ENCODE measurements around the gene RPL34.

The RPL34 gene

DNA sequence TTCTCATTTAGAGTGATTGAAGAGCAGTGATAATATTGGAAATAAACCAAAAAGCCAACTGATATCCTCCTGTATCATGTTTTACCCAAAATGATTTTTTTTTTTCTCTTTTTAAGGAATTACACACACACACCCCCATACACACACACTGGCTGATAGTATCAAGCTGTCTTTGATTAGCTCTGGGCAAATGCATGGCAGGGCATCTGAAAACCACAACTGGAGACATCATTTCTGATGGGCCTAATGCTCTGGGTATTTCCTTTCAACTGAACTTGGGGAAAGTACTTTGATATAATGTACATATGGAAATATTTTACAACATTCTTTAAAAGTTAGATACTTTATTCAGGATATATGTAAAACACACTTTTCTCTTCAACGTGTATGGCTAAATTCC is 15.9 kb downstream of the RPL34 start:
- Histone ChIP-seq H2AFZ (ENCODE audit: low read length) (no peak overlapping the region), H3K9me3 (ENCODE audit: insufficient read depth, low read depth, low read length) (no peaks in the 10 kb centered on the region), H3K4me1 (ENCODE audit: insufficient read depth, low read length, poor library complexity, severe bottlenecking) (no peaks in the 10 kb centered on the region), H3K27me3 (ENCODE audit: insufficient read depth, low read length, poor library complexity, severe bottlenecking) (no peaks in the 10 kb centered on the region), H3K4me3 (ENCODE audit: low read length, poor library complexity, severe bottlenecking) (no peak overlapping the region), H3K4me2 (ENCODE audit: low read depth, low read length, poor library complexity, severe bottlenecking) (no peak overlapping the region), H3K36me3 (ENCODE audit: insufficient read depth, low read length) (peaks cover 23% of the 10 kb centered on the region; the same call in 1 of the 2 replicates), H3K9me2 (replicated peaks; ENCODE audit: low read depth, low read length) (no peaks in the 10 kb centered on the region), H3F3A (ENCODE audit: low read depth) (no peaks in the 10 kb centered on the region), H3K79me2 (ENCODE audit: insufficient read depth, low read length) (no peaks in the 10 kb centered on the region), H4K20me1 (ENCODE audit: insufficient read depth, low read length, poor library complexity, severe bottlenecking) (no peaks in the 10 kb centered on the region), H3K9ac (ENCODE audit: low read depth, low read length, poor library complexity, severe bottlenecking) (no peak overlapping the region)
- TF ChIP-seq EZH2phosphoT487 (IDR thresholded peaks at IDR 0.05; ENCODE audit: borderline replicate concordance) (no peak), CTCF (conservative IDR thresholded peaks at IDR 0.05; ENCODE audit: low read length) (no peak)

DNA sequence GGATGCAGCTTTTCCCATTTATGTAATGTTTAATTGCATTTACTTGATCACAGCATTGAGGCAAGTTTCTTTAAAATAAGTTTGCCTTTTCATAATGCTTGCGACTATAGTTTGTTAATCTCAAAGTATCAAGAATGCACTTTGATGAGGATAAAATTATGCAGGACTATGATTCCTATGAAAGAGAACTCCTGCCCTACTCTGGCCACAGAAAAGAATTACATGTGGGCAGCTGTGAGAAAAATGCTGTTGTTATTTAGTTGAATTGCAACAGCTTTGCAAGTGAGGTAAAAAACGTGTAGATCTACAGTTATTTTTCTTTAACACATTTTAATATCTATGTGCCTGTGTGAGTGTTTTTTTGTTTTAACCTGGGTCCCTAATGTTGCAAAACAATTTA is 17.5 kb downstream of the RPL34 start:
- H3K79me2 ChIP-seq (ENCODE audit: insufficient read depth, low read length): no peaks in the 10 kb centered on the region
- no peak overlapping the region for H3K9ac ChIP-seq (ENCODE audit: low read depth, low read length, poor library complexity, severe bottlenecking)
- no peaks in the 10 kb centered on the region for H3K4me1 ChIP-seq (ENCODE audit: insufficient read depth, low read length, poor library complexity, severe bottlenecking)
- no peaks in the 10 kb centered on the region for H3K27me3 ChIP-seq (ENCODE audit: insufficient read depth, low read length, poor library complexity, severe bottlenecking)
- no peaks in the 10 kb centered on the region for H3K9me2 ChIP-seq (replicated peaks; ENCODE audit: low read depth, low read length)
- H3K36me3 ChIP-seq (ENCODE audit: insufficient read depth, low read length): peaks cover 10% of the 10 kb centered on the region; the same call in 1 of the 2 replicates
- no peak overlapping the region for H3K4me3 ChIP-seq (ENCODE audit: low read length, poor library complexity, severe bottlenecking)
- no peaks in the 10 kb centered on the region for H3K9me3 ChIP-seq (ENCODE audit: insufficient read depth, low read depth, low read length)
- H4K20me1 ChIP-seq (ENCODE audit: insufficient read depth, low read length, poor library complexity, severe bottlenecking): no peaks in the 10 kb centered on the region
- no peak for TF ChIP-seq EZH2phosphoT487 (IDR thresholded peaks at IDR 0.05; ENCODE audit: borderline replicate concordance)
- TF ChIP-seq CTCF (conservative IDR thresholded peaks at IDR 0.05; ENCODE audit: low read length): peak; percentile 70
- no peaks in the 10 kb centered on the region for H3F3A ChIP-seq (ENCODE audit: low read depth)
- H3K4me2 ChIP-seq (ENCODE audit: low read depth, low read length, poor library complexity, severe bottlenecking): no peak overlapping the region
- H2AFZ ChIP-seq (ENCODE audit: low read length): no peak overlapping the region

DNA sequence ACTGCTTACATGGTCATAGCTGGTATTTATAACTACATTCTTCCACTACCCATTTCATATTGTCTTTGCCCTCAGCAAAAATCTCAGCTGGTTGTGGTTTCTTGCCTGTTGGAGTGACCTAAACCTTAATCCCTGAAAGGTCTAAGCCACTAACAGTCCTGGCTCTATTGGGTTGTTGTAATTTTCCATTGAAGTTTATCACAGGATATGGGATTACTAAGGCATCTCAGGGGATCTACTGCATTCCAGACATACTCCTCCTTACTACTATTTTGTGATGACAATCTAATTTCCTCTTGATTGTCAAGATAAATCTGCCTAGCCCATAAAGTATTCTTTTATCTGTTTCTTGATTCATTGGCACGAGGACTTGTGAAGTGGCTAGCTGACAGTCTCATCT is 23.9 kb downstream of the RPL34 start:
- Histone ChIP-seq H3K9me2 (replicated peaks; ENCODE audit: low read depth, low read length) (no peaks in the 10 kb centered on the region), H3K79me2 (ENCODE audit: insufficient read depth, low read length) (no peaks in the 10 kb centered on the region), H3K4me2 (ENCODE audit: low read depth, low read length, poor library complexity, severe bottlenecking) (no peak overlapping the region), H3K27me3 (ENCODE audit: insufficient read depth, low read length, poor library complexity, severe bottlenecking) (no peaks in the 10 kb centered on the region), H4K20me1 (ENCODE audit: insufficient read depth, low read length, poor library complexity, severe bottlenecking) (no peaks in the 10 kb centered on the region), H2AFZ (ENCODE audit: low read length) (no peak overlapping the region), H3K4me3 (ENCODE audit: low read length, poor library complexity, severe bottlenecking) (no peak overlapping the region), H3K4me1 (ENCODE audit: insufficient read depth, low read length, poor library complexity, severe bottlenecking) (no peaks in the 10 kb centered on the region), H3K9me3 (ENCODE audit: insufficient read depth, low read depth, low read length) (no peaks in the 10 kb centered on the region), H3K36me3 (ENCODE audit: insufficient read depth, low read length) (no peaks in the 10 kb centered on the region), H3K9ac (ENCODE audit: low read depth, low read length, poor library complexity, severe bottlenecking) (no peak overlapping the region), H3F3A (ENCODE audit: low read depth) (0 out of 2 replicates have a peak, but pooled peaks cover 4% of the 10 kb centered on the region)
- TF ChIP-seq EZH2phosphoT487 (IDR thresholded peaks at IDR 0.05; ENCODE audit: borderline replicate concordance): no peak
- TF ChIP-seq CTCF (conservative IDR thresholded peaks at IDR 0.05; ENCODE audit: low read length): no peak

All from Loucy (cell line).